Sciatic nerve (tissue), 2 donors: ENCODE results near the gene IBTK. TPM values are rescaled to one million over a fixed set of nuclear protein-coding genes. Genes with fewer than 3 reads are reported as not detected.
A peak's percentile ranks its signal among the peaks of the same experiment; 100 is the strongest.
"Not testable (repeated sequence)": the region's sequence is repeated elsewhere in the genome, so short reads cannot be mapped to it uniquely, and the experiment has no call there.

ENCODE experiments used
- ATAC-seq: fragments of 200-7000 bp; cut with Tn5 transposase; one replicate; pipeline ENCODE4 v1.9.1; 2020; ENCODE audit warnings: mild to moderate bottlenecking, moderate library complexity
- DNase-seq: peaks from one replicate; pipeline ENCODE4 v3.0.0-alpha.2; 2020; ENCODE audit warnings: low spot score
- intact Hi-C: fragments of 100-400 bp; cut with DNase I; formaldehyde crosslinking; loops from one replicate; pipeline ENCODE4 v1.14.2; 2022
- total RNA-seq: library from RNA; stranded (reverse); fragmentation: NEBNext Ultra II Directional; extraction: Animal tissue kit (Norgen Biotek cat#: 25700); gene quantifications from one replicate; pipeline ENCODE4 v1.2.1, GENCODE V29; 2021
- donor health status: DM: no; HTN: no; CAD: no.
- donor health status: DM: no; HTN: no; CAD: no.

Gene IBTK
- total RNA-seq, 1 donor from 2014 or later = 38.2 TPM

- no peak for ATAC-seq
- intact Hi-C loops = no loop called here
- no peak for DNase-seq
Observed at GRCh38 chr6:82195619-82196018, 51.9 kb downstream of the IBTK start.

- ATAC-seq = no peak
- DNase-seq = no peak
- intact Hi-C loops = loop anchor here (5.0 kb wide), 1 partner anchor 746 kb away; no protein-coding TSS in a partner anchor
Observed at GRCh38 chr6:82185948-82186535, 61.5 kb downstream of the IBTK start.

- intact Hi-C loops = no loop called here
- no peak for DNase-seq
- ATAC-seq = no peak
Observed at GRCh38 chr6:82183642-82184282, 63.8 kb downstream of the IBTK start.

GRCh38 chr6:82182756-82183155 lies 64.8 kb downstream of the IBTK start:
- no peak for ATAC-seq
- intact Hi-C loops = no loop called here
- no peak for DNase-seq

GRCh38 chr6:82179415-82179814 lies 68.1 kb downstream of the IBTK start:
- DNase-seq (no peak), ATAC-seq (no peak)
- intact Hi-C loops = no loop called here

GRCh38 chr6:82178759-82179112 lies 68.8 kb downstream of the IBTK start:
- DNase-seq (no peak), ATAC-seq (no peak)
- intact Hi-C loops = no loop called here

- DNase-seq (no peak), ATAC-seq (peak; percentile 85)
- intact Hi-C loops = no loop called here
Observed at GRCh38 chr6:82178077-82178758, 69.3 kb downstream of the IBTK start.

- no peak for DNase-seq
- no peak for ATAC-seq
- intact Hi-C loops = no loop called here
Observed at GRCh38 chr6:82176616-82177015, 70.9 kb downstream of the IBTK start.

- ATAC-seq = peak; percentile 70
- no peak for DNase-seq
- intact Hi-C loops = no loop called here
Observed at GRCh38 chr6:82172594-82172993, 75.0 kb downstream of the IBTK start.

GRCh38 chr6:82169138-82169876 lies 78.2 kb downstream of the IBTK start:
- intact Hi-C loops = no loop called here
- ATAC-seq (no peak), DNase-seq (no peak)

GRCh38 chr6:82166493-82166892 lies 81.1 kb downstream of the IBTK start:
- ATAC-seq (no peak), DNase-seq (no peak)
- intact Hi-C loops = no loop called here

GRCh38 chr6:82160255-82160990 lies 87.1 kb downstream of the IBTK start:
- ATAC-seq = no peak
- DNase-seq = no peak
- intact Hi-C loops = no loop called here

- intact Hi-C loops, ATAC-seq, DNase-seq: not testable (repeated sequence)
Observed at GRCh38 chr6:82152786-82153185, 94.8 kb downstream of the IBTK start.

- intact Hi-C loops, ATAC-seq, DNase-seq: not testable (repeated sequence)
Observed at GRCh38 chr6:82151147-82151546, 96.4 kb downstream of the IBTK start.

- no peak for ATAC-seq
- intact Hi-C loops = no loop called here
- DNase-seq = no peak
Observed at GRCh38 chr6:82145926-82146452, 101.6 kb downstream of the IBTK start.

- intact Hi-C loops = no loop called here
- DNase-seq (no peak), ATAC-seq (peak; percentile 91)
Observed at GRCh38 chr6:82144852-82145340, 102.6 kb downstream of the IBTK start.

- intact Hi-C loops = no loop called here
- no peak for DNase-seq
- ATAC-seq = peak; percentile 87
Observed at GRCh38 chr6:82144007-82144851, 103.3 kb downstream of the IBTK start.

- ATAC-seq = no peak
- intact Hi-C loops = no loop called here
Observed at GRCh38 chr6:82143041-82143481, 104.5 kb downstream of the IBTK start.

More at GRCh38 chr6:82143041-82143481, 104.5 kb downstream of the IBTK start:
- no peak for DNase-seq
